GM13976 (cell line): ENCODE data around the gene TBC1D7.

Source experiments
- DNase-seq: peaks from one replicate; pipeline ENCODE4 v3.0.0; 2012; ENCODE audit warnings: low spot score
- in situ Hi-C: fragments of 300-500 bp; cut with MboI; formaldehyde crosslinking; loops from one replicate; pipeline ENCODE4 v1.12.0; 2022; ENCODE audit warnings: low sequenced_read_pairs, mixed read lengths, inconsistent platforms; ENCODE audit not compliant: unreplicated experiment
- TF ChIP-seq, protein P1 (sequence below): IDR thresholded peaks from 2 replicates; pipeline ENCODE4 v1.5.1; 2012; ENCODE audit warnings: borderline replicate concordance, mild to moderate bottlenecking; ENCODE audit not compliant: insufficient read depth; ENCODE audit errors: extremely low read depth, missing control alignments, control extremely low read depth

Gene TBC1D7

DNA sequence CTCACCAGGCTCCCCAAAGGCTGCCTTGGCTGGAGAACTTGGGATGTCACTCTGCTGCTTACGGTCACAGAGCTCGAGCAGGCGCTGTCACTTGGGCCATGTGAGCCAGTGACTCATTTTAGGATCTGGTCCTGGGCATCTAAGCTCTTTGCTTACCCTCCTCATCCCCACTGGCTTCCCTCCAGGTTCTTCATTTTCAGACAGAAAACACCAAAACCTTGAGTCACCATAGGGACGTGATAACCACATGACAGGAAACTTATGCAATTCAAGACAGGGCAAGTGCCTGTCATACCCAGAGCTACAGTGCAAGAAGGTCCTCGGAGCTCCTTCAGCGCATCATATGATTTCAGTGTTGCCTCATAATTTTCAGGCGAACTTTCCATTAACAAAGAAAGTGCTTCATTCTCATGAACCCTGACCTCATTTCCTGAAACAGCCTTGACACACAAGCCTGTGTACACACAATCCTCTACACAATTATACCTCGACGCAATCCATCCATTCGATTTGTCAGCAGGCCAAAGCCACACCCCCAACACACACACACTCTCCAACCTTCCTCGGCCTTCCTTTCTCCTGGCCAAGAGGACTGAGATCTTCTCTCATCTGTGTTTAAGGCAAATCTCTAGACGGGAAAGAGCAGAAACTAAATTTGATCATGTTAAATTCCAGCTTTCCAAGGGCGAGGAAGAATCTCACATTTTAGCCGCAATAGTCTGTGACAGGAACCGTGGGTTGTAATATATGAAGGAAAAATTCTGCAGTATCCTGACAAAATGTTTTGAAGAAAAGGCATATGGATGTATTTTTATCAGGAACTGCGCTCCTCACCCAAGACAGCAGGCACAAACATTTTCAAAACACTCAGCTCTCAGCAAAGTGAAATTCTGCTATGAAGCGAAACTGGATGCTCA is 25.3 kb downstream of the TBC1D7 start:
- TF ChIP-seq, protein P1, sequence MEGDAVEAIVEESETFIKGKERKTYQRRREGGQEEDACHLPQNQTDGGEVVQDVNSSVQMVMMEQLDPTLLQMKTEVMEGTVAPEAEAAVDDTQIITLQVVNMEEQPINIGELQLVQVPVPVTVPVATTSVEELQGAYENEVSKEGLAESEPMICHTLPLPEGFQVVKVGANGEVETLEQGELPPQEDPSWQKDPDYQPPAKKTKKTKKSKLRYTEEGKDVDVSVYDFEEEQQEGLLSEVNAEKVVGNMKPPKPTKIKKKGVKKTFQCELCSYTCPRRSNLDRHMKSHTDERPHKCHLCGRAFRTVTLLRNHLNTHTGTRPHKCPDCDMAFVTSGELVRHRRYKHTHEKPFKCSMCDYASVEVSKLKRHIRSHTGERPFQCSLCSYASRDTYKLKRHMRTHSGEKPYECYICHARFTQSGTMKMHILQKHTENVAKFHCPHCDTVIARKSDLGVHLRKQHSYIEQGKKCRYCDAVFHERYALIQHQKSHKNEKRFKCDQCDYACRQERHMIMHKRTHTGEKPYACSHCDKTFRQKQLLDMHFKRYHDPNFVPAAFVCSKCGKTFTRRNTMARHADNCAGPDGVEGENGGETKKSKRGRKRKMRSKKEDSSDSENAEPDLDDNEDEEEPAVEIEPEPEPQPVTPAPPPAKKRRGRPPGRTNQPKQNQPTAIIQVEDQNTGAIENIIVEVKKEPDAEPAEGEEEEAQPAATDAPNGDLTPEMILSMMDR = no peak
- peak; percentile 73 for DNase-seq
- in situ Hi-C loops = no loop called here

DNA sequence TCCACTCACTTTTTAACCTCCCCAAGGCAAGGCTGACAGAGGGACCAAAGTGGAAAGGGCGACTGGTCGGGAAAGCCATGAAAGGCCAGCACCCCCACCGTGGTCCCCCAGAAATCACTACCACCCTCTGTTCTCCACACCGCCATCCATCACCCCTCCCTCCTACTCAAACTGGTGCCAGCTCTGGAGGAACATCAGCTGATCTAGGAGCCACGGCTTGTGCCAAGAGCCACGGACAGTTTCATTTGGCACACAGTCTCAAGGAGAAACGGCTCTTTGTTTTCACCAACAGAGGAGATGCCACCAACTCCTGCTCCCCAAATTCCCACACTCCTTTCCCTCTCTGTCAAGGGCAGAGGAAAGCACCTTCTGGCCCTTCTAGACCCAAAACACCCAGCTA is 26.0 kb downstream of the TBC1D7 start:
- TF ChIP-seq, protein P1 = no peak
- in situ Hi-C loops = no loop called here
- DNase-seq = no peak

DNA sequence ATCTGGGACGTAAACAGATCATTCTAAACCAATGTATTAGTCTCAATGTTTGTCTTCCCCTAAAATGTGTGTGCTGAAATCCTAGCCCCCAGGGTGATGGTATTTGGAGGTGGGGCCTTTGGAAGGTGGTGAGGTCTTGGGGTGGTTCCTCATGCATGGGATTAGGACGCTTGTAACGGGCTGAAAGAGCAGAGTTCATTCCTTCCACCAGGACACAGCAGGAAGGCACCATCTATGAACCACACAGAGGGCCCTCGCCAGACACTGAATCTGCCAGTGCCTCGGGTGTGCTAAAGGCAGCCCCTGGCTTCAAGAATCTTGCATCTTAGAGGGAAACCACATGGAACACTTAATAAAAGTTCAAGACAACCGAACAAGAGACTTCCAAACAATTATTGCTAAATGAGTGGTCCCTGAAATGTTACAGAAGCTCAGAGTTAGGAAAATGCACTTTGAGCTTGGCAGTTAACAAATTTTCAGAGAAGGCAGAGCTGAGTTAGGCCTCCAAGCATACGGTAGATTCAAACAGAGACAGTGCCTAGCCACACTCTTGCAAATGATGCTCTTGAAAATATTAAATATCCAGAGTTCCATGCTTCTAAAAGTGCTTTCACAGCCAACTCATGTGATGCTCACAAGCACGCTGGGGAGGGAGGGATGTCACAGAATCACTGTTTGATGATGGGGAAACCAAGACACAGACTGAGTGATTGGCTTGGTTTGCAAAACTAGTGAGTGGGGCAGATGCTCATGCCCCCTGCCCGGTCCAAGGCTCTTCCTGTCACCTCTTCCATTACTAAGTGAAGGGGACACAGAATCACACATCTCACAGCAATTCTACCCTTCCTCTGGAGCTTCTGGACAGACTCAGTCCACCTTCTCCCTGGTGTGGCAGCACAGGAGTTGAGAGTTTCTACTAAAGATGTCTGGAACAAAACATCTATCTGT is 27.4 kb downstream of the TBC1D7 start:
- in situ Hi-C loops = no loop called here
- TF ChIP-seq, protein P1 = no peak

DNA sequence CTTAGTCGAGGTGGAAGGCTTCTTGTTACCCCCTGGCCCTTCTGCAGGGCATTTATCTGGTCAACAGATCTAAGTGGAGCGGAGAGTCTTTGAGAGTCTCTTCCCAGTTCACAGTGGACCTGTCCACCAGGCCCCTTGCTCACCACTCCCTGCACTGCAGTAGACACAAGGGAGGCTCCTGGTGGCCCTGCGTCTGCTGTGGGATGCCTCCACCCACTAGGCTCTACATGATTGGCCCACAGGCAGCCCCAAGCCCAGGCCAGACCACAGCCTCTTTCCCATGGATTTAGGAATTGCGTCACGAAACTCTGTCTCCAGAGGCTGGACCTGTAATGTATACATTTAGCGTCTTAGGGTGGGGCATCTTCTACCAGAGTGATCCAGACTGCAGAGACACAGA is 28.4 kb downstream of the TBC1D7 start:
- no peak for DNase-seq
- TF ChIP-seq, protein P1 = no peak
- in situ Hi-C loops = no loop called here

More for the DNA sequence above, 27.4 kb downstream of the TBC1D7 start:
- no peak for DNase-seq

DNA sequence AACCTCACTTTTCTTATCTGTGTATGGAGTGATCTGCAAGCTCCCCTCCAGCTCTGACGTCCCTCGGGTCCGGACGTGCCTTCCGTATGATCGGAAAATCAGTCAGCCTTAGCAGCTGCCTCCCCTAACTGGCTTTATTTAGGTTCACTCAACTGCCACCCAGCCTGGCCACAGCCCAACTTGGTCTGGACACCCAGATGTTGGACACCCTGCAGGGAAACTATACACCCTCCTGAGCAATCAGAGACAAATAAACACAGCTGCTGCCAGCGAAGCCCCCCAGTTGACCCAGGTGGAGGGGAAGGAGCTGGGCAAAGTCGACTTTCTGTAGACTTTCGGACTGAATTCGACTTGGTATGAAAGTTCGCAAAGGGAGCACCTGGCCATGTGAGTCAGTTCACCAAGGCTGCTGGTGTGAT is 28.9 kb downstream of the TBC1D7 start:
- DNase-seq = no peak
- in situ Hi-C loops = no loop called here
- TF ChIP-seq, protein P1 = no peak

DNA sequence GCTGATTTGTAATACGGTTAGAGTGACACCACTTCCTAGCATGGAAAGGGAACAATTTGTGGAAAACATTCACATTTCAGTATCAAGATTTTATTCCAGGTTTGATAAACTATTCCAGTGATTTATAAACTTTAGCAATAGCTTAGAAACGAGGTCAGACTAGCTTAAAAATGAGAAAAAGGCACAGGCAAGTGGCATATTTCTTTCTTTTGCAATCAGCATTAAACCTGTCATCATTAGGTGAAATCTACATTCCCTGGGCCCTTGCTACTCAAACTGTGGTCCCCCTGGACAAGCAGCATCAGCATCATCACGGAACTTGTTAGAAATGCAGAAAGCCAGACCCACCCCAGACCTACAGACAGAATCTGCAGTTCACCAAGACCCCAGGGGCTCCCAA is 29.9 kb downstream of the TBC1D7 start:
- DNase-seq = no peak
- TF ChIP-seq, protein P1 = no peak
- in situ Hi-C loops = no loop called here
